ENCODE results near the gene EPM2AIP1.

The EPM2AIP1 gene

DNA sequence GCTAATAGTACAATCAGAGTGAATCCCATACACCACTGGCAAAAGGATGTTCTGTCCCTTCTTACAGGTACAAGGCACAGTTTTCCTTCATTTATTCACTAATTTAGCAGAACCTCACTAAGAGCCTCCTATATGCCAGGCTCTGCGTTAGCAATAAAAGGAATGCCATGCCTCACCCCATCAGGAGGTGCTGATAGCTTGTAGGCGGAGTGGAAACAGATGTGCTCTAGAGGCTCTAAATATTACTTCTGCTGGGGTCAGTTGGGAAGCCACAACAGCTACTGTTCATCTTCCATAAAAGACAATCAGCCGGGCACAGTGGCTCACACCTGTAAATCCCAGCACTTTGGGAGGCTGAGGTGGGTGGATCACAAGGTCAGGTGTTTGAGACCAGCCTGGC lies 24.8 kb upstream of the EPM2AIP1 start:
- H3K79me1 ChIP-seq (ENCODE audit: low read depth, low read length) = no peaks in the 10 kb centered on the region
- H4K91ac ChIP-seq (ENCODE audit: low read depth, low read length, poor library complexity) = no peak overlapping the region
- no peak overlapping the region for H4K8ac ChIP-seq (ENCODE audit: low read depth, low read length)
- H2BK12ac ChIP-seq (ENCODE audit: low read length) = no peak overlapping the region
- no peak overlapping the region for H2BK15ac ChIP-seq (ENCODE audit: low read length)
- no peak overlapping the region for H3K4me3 ChIP-seq (ENCODE audit: low read length in 2 of 2)
- no peak overlapping the region for H2AK5ac ChIP-seq (ENCODE audit: low read depth, low read length)
- peaks cover 0 to under 1% of the 10 kb centered on the region in 2 donors for H3K9me3 ChIP-seq (replicated peaks in 1 of 2; ENCODE audit: control insufficient read depth in 2 of 2, insufficient read depth in 1 of 2, low read depth in 1 of 2, low read length in 2 of 2)
- no peak overlapping the region for H3K27ac ChIP-seq (replicated peaks; ENCODE audit: low read length)
- no peaks in the 10 kb centered on the region for H3K27me3 ChIP-seq (ENCODE audit: control insufficient read depth in 3 of 3, insufficient read depth in 3 of 3, low read depth in 1 of 3, low read length in 3 of 3)
- WGBS, 2 donors (ENCODE audit: extremely low coverage in 2 of 2, insufficient read length in 2 of 2, insufficient replicate concordance in 1 of 2) = no CpG with 5 or more reads among the region's 3 CpGs
- no peak overlapping the region for H2BK5ac ChIP-seq (ENCODE audit: low read length)
- no peak overlapping the region for H2BK120ac ChIP-seq (ENCODE audit: low read depth, low read length)
- H2AFZ ChIP-seq (ENCODE audit: low read length) = no peak overlapping the region
- H3K9ac ChIP-seq (ENCODE audit: low read depth, low read length, poor library complexity) = no peak overlapping the region
- no peak overlapping the region for H3K18ac ChIP-seq (ENCODE audit: low read length)
- no peak overlapping the region for H3K14ac ChIP-seq (ENCODE audit: low read length)
- peaks cover 0 to 18% of the 10 kb centered on the region in 2 donors for H3K4me1 ChIP-seq (ENCODE audit: control insufficient read depth in 2 of 2, insufficient read depth in 1 of 2, low read depth in 1 of 2, low read length in 2 of 2)
- H3K23ac ChIP-seq (ENCODE audit: low read depth, low read length, poor library complexity) = no peak overlapping the region
- peaks cover 42 to 94% of the 10 kb centered on the region in 2 donors for H3K36me3 ChIP-seq (replicated peaks in 1 of 2; ENCODE audit: control insufficient read depth in 2 of 2, insufficient read depth in 2 of 2, low read length in 2 of 2)
- no peak overlapping the region for H3K4me2 ChIP-seq (ENCODE audit: insufficient read depth, low read length, poor library complexity, severe bottlenecking)
- DNase-seq (ENCODE audit: low spot score) = no peak
- no peak overlapping the region for H3K4ac ChIP-seq (ENCODE audit: low read length)

DNA sequence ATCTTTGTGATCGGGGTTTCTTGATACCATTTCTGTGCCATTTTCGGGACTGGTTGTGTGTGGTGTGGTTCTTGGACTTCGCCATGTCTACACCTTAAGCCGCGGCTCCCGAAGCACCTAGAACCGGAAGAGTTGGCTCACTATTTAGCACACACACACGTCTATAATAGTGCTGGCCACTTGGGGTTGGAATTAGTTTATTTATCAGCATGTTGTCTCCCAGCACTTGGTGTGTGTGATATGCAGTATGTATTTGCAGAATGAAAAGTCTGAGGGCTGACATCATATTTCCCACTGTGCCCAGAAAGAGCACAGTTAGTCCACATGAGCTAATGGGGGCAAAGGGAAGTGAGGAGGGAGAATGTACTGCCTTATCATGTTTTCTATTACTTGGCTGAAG lies 24.0 kb upstream of the EPM2AIP1 start:
- no peak overlapping the region for H3K4ac ChIP-seq (ENCODE audit: low read length)
- H3K36me3 ChIP-seq (replicated peaks in 1 of 2; ENCODE audit: control insufficient read depth in 2 of 2, insufficient read depth in 2 of 2, low read length in 2 of 2) = peaks cover 38 to 94% of the 10 kb centered on the region in 2 donors
- H3K9ac ChIP-seq (ENCODE audit: low read depth, low read length, poor library complexity) = no peak overlapping the region
- no peak overlapping the region for H3K23ac ChIP-seq (ENCODE audit: low read depth, low read length, poor library complexity)
- no peak overlapping the region for H3K18ac ChIP-seq (ENCODE audit: low read length)
- no peak overlapping the region for H2BK120ac ChIP-seq (ENCODE audit: low read depth, low read length)
- H2AK5ac ChIP-seq (ENCODE audit: low read depth, low read length) = no peak overlapping the region
- H2BK15ac ChIP-seq (ENCODE audit: low read length) = no peak overlapping the region
- H2AFZ ChIP-seq (ENCODE audit: low read length) = no peak overlapping the region
- no peak overlapping the region for H2BK12ac ChIP-seq (ENCODE audit: low read length)
- H2BK5ac ChIP-seq (ENCODE audit: low read length) = no peak overlapping the region
- H4K8ac ChIP-seq (ENCODE audit: low read depth, low read length) = no peak overlapping the region
- no peaks in the 10 kb centered on the region for H3K9me3 ChIP-seq (replicated peaks in 1 of 2; ENCODE audit: control insufficient read depth in 2 of 2, insufficient read depth in 1 of 2, low read depth in 1 of 2, low read length in 2 of 2)
- H3K14ac ChIP-seq (ENCODE audit: low read length) = no peak overlapping the region
- H3K79me1 ChIP-seq (ENCODE audit: low read depth, low read length) = no peaks in the 10 kb centered on the region
- H3K27me3 ChIP-seq (ENCODE audit: control insufficient read depth in 3 of 3, insufficient read depth in 3 of 3, low read depth in 1 of 3, low read length in 3 of 3) = no peaks in the 10 kb centered on the region
- H3K27ac ChIP-seq (replicated peaks; ENCODE audit: low read length) = no peak overlapping the region
- H3K4me1 ChIP-seq (ENCODE audit: control insufficient read depth in 2 of 2, insufficient read depth in 1 of 2, low read depth in 1 of 2, low read length in 2 of 2) = peaks cover 0 to 18% of the 10 kb centered on the region in 2 donors
- no peak for DNase-seq (ENCODE audit: low spot score)
- WGBS, 2 donors (ENCODE audit: extremely low coverage in 2 of 2, insufficient read length in 2 of 2, insufficient replicate concordance in 1 of 2) = no CpG with 5 or more reads among the region's 8 CpGs
- no peak overlapping the region for H4K91ac ChIP-seq (ENCODE audit: low read depth, low read length, poor library complexity)
- H3K4me3 ChIP-seq (ENCODE audit: low read length in 2 of 2) = no peak overlapping the region
- H3K4me2 ChIP-seq (ENCODE audit: insufficient read depth, low read length, poor library complexity, severe bottlenecking) = no peak overlapping the region

- H3K27me3 ChIP-seq (ENCODE audit: control insufficient read depth in 3 of 3, insufficient read depth in 3 of 3, low read depth in 1 of 3, low read length in 3 of 3) = no peaks in the 10 kb centered on the region
- no CpG with 5 or more reads among the region's 5 CpGs for WGBS, 2 donors (ENCODE audit: extremely low coverage in 2 of 2, insufficient read length in 2 of 2, insufficient replicate concordance in 1 of 2)
- H3K79me1 ChIP-seq (ENCODE audit: low read depth, low read length) = no peaks in the 10 kb centered on the region
- no peak overlapping the region for H3K14ac ChIP-seq (ENCODE audit: low read length)
- H3K23ac ChIP-seq (ENCODE audit: low read depth, low read length, poor library complexity) = no peak overlapping the region
- no peak overlapping the region for H2AK5ac ChIP-seq (ENCODE audit: low read depth, low read length)
- H3K36me3 ChIP-seq (replicated peaks in 1 of 2; ENCODE audit: control insufficient read depth in 2 of 2, insufficient read depth in 2 of 2, low read length in 2 of 2) = peaks cover 29 to 93% of the 10 kb centered on the region in 2 donors
- H3K4me1 ChIP-seq (ENCODE audit: control insufficient read depth in 2 of 2, insufficient read depth in 1 of 2, low read depth in 1 of 2, low read length in 2 of 2) = peaks cover 0 to 18% of the 10 kb centered on the region in 2 donors
- H3K9me3 ChIP-seq (replicated peaks in 1 of 2; ENCODE audit: control insufficient read depth in 2 of 2, insufficient read depth in 1 of 2, low read depth in 1 of 2, low read length in 2 of 2) = no peaks in the 10 kb centered on the region
- DNase-seq (ENCODE audit: low spot score) = no peak
- no peak overlapping the region for H3K4me2 ChIP-seq (ENCODE audit: insufficient read depth, low read length, poor library complexity, severe bottlenecking)
- H2BK5ac ChIP-seq (ENCODE audit: low read length) = no peak overlapping the region
- H3K18ac ChIP-seq (ENCODE audit: low read length) = no peak overlapping the region
- no peak overlapping the region for H2BK12ac ChIP-seq (ENCODE audit: low read length)
- H4K8ac ChIP-seq (ENCODE audit: low read depth, low read length) = no peak overlapping the region
- no peak overlapping the region for H3K27ac ChIP-seq (replicated peaks; ENCODE audit: low read length)
- no peak overlapping the region for H4K91ac ChIP-seq (ENCODE audit: low read depth, low read length, poor library complexity)
- H3K9ac ChIP-seq (ENCODE audit: low read depth, low read length, poor library complexity) = no peak overlapping the region
- H3K4me3 ChIP-seq (ENCODE audit: low read length in 2 of 2) = no peak overlapping the region
- no peak overlapping the region for H2BK15ac ChIP-seq (ENCODE audit: low read length)
- no peak overlapping the region for H2BK120ac ChIP-seq (ENCODE audit: low read depth, low read length)
- H3K4ac ChIP-seq (ENCODE audit: low read length) = no peak overlapping the region
- H2AFZ ChIP-seq (ENCODE audit: low read length) = no peak overlapping the region
These were observed 22.7 kb upstream of the EPM2AIP1 start for GRCh38 chr3:37015642-37016041.

DNA sequence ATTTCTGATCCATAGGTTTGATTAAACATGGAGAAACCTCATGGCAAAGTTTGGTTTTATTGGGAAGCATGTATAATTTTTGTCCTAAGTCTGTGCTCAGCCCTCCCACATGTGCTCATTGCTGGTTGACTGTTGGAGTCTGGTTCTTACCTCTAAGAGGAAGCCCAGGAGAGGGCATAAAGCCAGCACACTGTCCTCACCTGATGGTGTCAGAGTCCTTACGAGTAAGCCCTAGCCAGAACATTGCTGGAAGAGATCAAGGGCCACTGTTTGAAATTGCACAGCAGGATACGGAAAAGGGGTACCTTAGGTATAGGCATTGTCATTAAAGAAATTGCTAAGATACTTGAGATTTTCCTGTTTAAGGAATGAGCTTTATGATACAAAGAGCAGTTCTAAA lies 21.7 kb upstream of the EPM2AIP1 start:
- no peak overlapping the region for H2BK15ac ChIP-seq (ENCODE audit: low read length)
- no peak overlapping the region for H3K4me2 ChIP-seq (ENCODE audit: insufficient read depth, low read length, poor library complexity, severe bottlenecking)
- no peak overlapping the region for H4K8ac ChIP-seq (ENCODE audit: low read depth, low read length)
- no peak overlapping the region for H2BK120ac ChIP-seq (ENCODE audit: low read depth, low read length)
- no peak overlapping the region for H2AK5ac ChIP-seq (ENCODE audit: low read depth, low read length)
- no peak overlapping the region for H2BK5ac ChIP-seq (ENCODE audit: low read length)
- DNase-seq (ENCODE audit: low spot score) = no peak
- peaks cover 22 to 91% of the 10 kb centered on the region in 2 donors for H3K36me3 ChIP-seq (replicated peaks in 1 of 2; ENCODE audit: control insufficient read depth in 2 of 2, insufficient read depth in 2 of 2, low read length in 2 of 2)
- no peak overlapping the region for H3K27ac ChIP-seq (replicated peaks; ENCODE audit: low read length)
- H3K9ac ChIP-seq (ENCODE audit: low read depth, low read length, poor library complexity) = no peak overlapping the region
- H3K4me3 ChIP-seq (ENCODE audit: low read length in 2 of 2) = no peak overlapping the region
- no CpG with 5 or more reads among the region's 2 CpGs for WGBS, 2 donors (ENCODE audit: extremely low coverage in 2 of 2, insufficient read length in 2 of 2, insufficient replicate concordance in 1 of 2)
- H3K9me3 ChIP-seq (replicated peaks in 1 of 2; ENCODE audit: control insufficient read depth in 2 of 2, insufficient read depth in 1 of 2, low read depth in 1 of 2, low read length in 2 of 2) = no peaks in the 10 kb centered on the region
- no peak overlapping the region for H4K91ac ChIP-seq (ENCODE audit: low read depth, low read length, poor library complexity)
- no peak overlapping the region for H3K14ac ChIP-seq (ENCODE audit: low read length)
- no peak overlapping the region for H2AFZ ChIP-seq (ENCODE audit: low read length)
- H3K4me1 ChIP-seq (ENCODE audit: control insufficient read depth in 2 of 2, insufficient read depth in 1 of 2, low read depth in 1 of 2, low read length in 2 of 2) = peaks cover 0 to 18% of the 10 kb centered on the region in 2 donors
- no peak overlapping the region for H3K23ac ChIP-seq (ENCODE audit: low read depth, low read length, poor library complexity)
- no peak overlapping the region for H2BK12ac ChIP-seq (ENCODE audit: low read length)
- no peak overlapping the region for H3K18ac ChIP-seq (ENCODE audit: low read length)
- H3K27me3 ChIP-seq (ENCODE audit: control insufficient read depth in 3 of 3, insufficient read depth in 3 of 3, low read depth in 1 of 3, low read length in 3 of 3) = no peaks in the 10 kb centered on the region
- no peak overlapping the region for H3K4ac ChIP-seq (ENCODE audit: low read length)
- H3K79me1 ChIP-seq (ENCODE audit: low read depth, low read length) = no peaks in the 10 kb centered on the region
